ENCODE measurements around the gene LPCAT2.
A peak's percentile ranks its signal among the peaks of the same experiment; 100 is the strongest.

LPCAT2 gene

GRCh38 chr16:55508941-55509931 is at the start of gene LPCAT2:
Gene LPCAT2 (plus strand): TSS chr16:55509072. CDS start chr16:55509182, 110 bp downstream.
- peak; percentile 25 for DNase-seq

- no peak for DNase-seq
Observed at GRCh38 chr16:55462241-55462640, 46.6 kb upstream of the LPCAT2 start.

DNA sequence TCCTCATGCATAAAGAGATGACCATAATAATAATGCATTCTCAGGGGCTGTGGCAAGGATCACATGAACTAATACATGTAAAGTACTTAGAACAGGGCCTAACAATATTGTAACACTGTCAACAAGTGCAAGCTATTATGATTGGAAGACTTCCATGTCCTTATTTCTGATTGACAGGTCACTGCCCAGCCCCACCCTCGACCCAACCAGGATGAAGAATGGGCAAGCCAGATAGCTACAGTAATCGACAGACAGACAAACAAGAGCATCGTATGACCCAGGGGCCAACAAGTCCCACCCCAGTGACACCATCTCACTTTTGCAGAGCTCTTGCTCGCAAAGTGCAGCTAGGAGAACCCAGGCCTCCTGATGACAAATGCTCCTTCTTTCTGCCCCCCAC is 44.5 kb upstream of the LPCAT2 start:
- DNase-seq, result no peak

DNA sequence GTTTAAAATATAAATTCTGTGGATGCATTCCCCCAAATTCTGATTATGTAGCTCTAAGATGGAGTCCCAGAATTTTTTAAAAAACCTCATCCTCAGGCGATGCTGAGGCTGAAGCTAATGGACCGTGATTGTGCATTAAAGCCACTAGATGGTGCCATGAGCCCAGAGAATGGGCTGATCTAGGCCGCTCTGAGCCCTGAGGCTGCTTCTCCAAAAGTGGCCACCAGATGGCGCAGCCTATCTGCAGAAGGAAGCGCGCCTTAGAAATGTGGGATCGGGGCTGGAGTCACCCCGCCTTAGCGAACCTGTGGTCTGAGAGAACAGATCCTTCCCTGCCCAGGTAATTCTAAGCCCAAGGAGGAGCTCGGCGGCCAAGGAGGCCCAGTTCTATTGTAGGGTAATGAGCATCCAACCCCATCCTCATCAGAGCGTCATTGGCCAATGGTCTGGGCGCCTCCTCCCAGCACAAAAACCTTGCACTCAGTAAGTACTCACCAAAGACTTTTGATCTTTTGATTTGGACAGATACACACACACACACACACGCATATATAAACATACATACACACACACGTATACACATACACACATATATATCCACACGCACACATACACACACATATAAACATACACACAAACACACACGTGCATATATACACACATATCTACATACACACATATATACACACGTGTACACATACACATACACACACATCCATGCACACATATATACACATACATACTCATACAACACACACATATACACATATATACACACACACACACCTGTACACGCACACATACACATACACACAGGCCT is 43.6 kb upstream of the LPCAT2 start:
- peak; percentile 82 for DNase-seq

- no peak for DNase-seq
Observed at GRCh38 chr16:55466209-55466608, 42.7 kb upstream of the LPCAT2 start.

GRCh38 chr16:55467898-55468297 is 41.0 kb upstream of the LPCAT2 start:
- DNase-seq, result no peak

- DNase-seq, result no peak
Observed at GRCh38 chr16:55468352-55468990, 40.4 kb upstream of the LPCAT2 start.

DNA sequence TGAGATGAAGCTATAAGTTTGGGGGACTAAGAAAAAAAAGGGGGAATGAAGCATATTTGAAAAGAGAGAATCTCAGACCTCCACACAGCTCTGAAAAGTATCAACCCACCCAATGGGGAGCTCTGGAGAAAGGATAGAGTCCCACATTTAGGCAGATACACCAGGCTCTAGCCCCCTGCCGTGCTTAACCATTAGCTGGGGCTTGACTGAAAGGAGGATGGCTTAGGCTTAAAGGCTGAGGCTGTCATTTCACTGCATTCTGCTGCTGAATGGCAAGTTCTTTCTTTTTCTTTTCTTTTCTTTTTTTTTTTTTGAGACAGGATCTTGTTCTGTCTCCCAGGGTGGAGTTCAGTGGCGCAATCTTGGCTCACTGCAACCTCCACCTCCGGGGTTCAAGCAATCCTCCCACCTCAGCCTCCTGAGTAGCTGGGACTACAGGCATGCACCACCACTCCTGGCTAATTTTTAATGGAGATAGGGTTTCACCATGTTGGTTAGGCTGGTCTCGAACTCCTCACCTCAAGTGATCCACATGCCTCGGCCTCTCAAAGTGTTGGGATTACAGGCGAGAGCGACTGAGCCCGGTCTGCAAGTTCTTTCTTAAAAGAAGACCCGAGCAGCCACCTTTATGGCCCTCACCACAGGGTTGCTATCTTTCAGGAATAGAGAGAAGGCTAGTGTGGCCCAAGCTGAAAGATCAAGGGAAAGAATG is 38.9 kb upstream of the LPCAT2 start:
- DNase-seq, result no peak

GRCh38 chr16:55470533-55471371 is 38.1 kb upstream of the LPCAT2 start:
- no peak for DNase-seq

DNA sequence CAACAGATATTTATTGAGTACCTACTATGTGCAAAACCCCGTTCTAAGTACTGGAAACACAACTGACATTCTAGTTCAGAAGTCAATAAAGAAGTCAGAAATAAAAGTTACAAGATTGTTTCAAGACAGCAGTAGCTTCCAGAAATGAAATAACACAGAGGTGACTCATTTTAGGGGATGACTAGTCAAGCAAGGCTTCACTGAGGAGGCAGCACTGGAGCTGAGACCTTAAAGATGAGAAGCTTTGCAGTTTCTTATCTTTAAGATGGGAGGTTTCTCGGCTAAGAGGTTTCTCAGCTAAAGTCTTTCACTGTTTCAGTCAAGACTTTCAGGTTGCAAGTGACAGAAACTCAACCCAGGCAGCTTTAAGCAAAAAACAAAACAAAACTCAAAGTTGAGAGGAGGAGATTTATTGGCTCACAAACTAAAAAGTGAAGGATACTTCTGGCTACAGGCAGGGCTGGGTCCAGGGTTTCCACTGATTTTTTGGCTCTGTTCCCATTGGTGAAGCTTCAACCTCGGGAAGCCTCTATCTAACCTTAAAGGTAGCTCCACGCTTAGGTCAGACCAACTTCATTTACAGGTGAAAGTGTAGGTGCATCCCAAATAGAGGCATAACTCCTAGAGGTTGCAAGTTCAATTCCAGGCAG is 37.3 kb upstream of the LPCAT2 start:
- no peak for DNase-seq

DNA sequence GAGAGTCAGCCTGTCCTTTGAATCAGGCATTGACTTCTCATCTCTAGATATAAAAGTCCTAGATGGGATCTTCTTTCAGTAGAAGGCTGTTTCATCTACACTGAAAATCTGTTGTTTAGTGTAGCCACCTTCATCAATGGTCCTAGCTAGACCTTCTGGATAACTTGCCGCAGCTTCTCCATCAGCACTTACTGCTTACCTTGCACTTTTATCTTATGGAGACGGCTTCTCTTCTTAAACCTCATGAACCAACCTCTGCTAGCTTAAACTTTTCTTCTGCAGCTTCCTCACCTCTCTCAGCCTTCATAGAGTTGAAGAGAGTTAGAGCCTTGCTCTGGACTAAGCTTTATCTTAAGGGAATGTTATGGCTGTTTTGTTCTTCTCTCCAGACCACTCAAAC is 35.3 kb upstream of the LPCAT2 start:
- no peak for DNase-seq

GRCh38 chr16:55474821-55475220 is 34.1 kb upstream of the LPCAT2 start:
- DNase-seq, result no peak

- DNase-seq, result no peak
Observed at GRCh38 chr16:55475919-55476318, 33.0 kb upstream of the LPCAT2 start.

DNA sequence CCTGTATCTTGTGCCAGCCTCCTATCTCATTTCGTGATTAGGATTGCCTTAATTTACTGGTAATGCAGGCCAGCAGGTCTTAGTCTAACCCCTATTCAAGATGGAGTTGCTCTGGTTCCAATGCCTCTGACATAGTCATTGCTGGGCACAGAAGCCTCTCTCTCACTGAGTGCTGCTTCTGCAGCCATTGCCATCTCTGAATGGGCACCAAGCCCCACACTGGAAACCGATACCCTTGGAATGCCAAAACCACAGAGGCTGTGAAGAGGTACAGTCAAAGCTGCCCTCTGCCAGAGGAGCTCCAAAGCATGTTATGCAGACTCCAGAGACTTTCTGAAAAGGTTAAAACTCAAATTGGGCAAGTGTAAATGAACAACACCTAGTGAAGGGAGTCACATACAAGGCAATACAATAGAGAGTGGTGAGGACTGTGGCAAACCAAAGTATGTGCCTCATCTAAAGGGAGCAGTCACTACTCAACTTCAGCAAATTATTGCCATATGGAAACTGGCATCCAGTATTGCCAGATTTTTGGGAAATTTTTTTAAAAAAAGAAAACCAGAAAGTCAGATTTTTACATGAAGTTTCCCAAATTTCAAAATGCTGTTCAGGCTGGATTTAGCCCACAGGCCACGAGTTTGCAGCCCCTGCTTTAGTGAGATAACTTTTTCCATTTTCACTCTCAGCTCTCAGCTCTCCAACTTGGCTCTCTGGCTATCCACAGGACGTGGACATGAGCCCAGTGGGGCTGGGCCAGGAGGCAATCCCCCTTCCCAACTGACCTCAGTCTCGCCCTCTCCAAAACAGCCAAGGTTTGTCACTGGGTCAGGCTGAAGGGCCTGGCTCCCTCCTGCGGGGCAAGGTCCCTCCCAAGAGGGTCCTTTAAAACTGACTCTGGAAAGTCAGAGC is 32.0 kb upstream of the LPCAT2 start:
- DNase-seq, result no peak

DNA sequence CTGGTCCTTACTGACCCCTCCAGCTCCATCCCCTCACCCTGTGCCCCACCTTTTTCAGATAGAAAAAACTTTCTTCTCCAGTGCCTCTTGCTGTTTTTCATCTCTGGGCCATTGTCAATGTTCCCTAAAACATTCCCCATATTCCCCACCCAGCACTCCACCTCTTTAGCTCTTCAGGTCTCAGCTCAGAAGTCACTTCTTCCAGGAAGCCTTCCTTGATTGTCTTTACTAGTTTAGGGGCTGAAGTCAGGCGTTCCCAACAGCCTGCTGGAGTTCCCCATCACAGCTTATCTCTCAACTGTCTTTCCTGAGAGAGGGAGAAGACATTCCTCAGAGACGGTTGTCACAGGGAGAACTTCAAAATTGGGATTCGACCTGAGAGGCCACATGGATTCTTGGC is 31.1 kb upstream of the LPCAT2 start:
- DNase-seq, result no peak

GRCh38 chr16:55478827-55479429 is 29.9 kb upstream of the LPCAT2 start, which contains the start of gene MMP2:
Gene MMP2 (plus strand): TSS chr16:55479198. CDS start chr16:55479480, 282 bp downstream.
- DNase-seq, result no peak

GRCh38 chr16:55479430-55480140 is 29.3 kb upstream of the LPCAT2 start:
- no peak for DNase-seq

DNA sequence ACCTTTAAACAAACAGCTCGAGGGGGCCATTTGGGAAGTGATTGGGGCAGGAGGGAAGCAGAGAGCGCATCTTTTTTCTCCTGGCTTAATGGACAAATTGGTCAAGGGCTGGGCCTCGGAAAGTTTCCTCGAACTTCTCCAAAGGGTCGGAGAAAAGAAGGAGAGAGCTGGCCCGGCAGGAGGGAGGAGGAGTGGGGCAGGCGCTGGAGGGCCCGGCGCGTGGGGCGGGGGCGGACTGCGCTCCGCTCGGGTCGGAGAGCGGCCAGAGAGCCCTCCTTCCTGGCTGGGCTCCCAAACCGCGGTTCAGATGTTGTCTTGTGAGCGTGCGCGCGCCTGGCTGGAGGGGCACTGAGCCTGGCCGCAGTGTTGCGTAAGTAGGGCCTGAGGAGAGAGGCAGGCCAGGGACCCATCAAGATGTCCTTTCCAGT is 28.6 kb upstream of the LPCAT2 start:
- no peak for DNase-seq

DNA sequence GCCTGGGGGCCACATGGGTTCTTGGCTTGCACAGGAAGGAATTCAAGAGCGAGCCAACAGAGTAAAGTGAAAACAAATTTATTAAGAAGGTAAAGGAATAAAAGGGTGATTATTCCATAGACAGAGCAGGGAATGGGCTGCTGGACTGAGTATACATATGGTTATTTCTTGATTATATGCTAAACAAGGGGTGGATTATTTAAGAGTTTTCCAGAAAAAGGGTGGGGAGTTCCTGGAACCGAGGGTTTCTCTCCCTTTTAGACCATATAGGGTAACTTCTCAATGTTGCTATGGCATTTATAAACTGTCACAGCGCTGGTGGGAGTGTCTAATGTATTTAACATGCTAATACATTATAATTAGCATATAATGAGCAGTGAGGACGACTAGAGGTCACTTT is 27.8 kb upstream of the LPCAT2 start:
- DNase-seq, result no peak
